HG02970 (cell line): ENCODE results near the gene AGT.
"Not testable (repeated sequence)": the region's sequence is repeated elsewhere in the genome, so short reads cannot be mapped to it uniquely, and the experiment has no call there.

Experiments
- ATAC-seq: cut with Tn5 transposase; IDR thresholded peaks from one replicate; pipeline ENCODE4 v1.9.1; 2021; ENCODE audit warnings: mild to moderate bottlenecking, moderate library complexity, moderate number of reproducible peaks; ENCODE audit not compliant: unreplicated experiment, low FRiP score

AGT gene

DNA sequence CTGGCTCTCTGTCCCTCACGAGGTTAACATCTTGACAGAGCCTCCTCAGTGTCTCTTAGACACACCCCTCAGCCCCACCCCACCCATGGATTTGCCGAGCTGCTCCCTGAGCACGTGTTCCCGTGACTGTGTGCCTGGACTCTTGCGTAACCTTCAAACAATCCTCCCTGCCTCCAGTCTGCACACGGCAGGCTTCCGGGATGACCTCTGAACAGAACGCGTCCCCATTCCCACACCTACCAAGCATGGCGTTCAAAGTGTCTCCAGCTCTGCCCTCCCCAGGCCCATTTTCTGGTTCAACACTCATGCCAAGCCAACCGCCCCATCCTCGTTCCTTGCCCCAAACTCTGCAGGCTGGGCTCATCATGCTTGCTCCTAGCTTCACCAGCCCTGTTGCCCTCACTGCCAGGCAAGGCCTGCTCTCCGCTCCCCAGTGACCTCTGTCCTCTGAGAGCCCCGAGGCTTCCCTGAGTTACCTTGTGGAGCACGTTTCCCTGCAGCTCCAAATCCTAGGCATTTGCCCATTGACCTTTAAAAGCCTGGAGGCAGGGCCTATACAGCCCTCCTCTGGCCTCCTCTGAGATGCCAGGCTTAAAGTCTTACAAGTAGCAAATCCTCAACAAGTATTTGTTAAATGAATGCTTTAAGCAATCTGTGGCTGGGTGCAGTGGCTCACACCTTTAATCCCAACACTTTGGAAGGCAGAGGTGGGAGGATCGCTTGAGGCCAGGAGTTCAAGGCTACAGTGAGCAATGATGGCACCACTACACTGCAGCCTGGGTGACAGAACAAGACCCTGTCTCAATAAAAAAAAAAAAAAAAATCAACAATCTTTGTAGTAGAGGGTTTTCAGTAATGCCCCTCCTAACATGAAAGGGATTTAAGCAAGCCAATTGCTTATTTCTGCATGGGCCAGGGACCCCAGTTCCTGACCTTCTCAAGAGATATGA is 5.0 kb downstream of the AGT start:
- ATAC-seq, result no peak

GRCh38 chr1:230707732-230708630 is 5.9 kb downstream of the AGT start:
- ATAC-seq, result no peak

DNA sequence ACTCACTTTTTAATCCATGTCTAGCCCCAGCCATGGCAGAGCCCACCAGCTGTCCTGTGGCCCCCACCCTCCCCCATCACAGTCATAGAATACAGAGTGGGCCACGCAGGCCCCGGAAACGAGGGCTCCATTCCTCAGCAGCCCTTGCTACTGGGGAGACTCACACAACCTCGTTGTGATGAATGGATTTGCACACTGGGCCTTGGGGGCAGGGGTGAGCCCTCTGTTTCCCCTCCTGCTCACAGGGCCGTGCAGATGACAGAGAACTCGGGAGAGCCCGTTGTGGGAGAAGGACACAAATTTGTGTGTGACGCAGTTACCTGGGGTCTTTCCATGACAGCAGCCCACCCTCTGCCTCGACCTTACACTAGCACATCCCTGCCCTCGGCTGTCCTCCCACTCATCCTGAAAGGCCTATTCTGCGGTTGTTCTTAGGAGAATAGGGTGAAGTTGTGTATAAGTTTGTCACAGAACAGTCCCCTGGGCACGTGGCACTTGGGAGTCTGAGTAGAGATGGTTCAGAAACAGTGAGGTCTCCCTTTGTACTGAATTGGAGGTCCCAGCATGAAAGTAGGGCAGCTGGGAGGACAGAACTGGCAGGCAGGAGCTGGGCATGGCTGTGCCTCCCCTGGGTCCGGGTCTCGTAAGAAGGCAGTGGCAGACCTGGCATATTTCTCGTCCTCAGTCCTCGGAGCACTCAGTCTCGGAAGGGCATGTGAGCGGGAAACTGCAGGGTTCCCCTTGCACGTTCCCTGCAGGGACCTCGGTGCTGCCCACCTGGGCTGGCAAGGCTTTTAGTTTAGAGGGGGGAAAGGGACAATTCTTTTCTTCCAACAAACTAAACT is 6.8 kb downstream of the AGT start:
- no peak for ATAC-seq

- no peak for ATAC-seq
Measured at GRCh38 chr1:230706020-230706699, 7.8 kb downstream of the AGT start.

GRCh38 chr1:230705289-230706019 is 8.5 kb downstream of the AGT start:
- no peak for ATAC-seq

DNA sequence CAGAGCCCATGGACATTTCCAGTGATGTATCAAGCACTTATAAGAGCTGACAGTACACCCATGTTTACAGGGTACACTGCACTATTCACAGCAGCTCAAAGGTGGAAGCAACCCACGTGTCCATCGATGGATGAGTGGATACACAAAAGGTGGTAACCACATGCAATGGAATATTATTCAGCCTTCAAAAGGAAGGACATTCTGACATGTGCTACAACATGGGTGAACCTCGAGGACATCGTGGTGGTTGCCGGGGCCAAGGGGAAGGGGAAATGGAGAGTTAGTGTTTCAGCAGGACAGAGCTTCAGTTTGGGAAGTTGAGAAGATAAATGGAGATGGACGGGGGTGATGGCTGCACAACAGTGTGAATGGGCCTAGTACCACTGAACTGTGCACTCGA is 9.1 kb downstream of the AGT start:
- no peak for ATAC-seq

DNA sequence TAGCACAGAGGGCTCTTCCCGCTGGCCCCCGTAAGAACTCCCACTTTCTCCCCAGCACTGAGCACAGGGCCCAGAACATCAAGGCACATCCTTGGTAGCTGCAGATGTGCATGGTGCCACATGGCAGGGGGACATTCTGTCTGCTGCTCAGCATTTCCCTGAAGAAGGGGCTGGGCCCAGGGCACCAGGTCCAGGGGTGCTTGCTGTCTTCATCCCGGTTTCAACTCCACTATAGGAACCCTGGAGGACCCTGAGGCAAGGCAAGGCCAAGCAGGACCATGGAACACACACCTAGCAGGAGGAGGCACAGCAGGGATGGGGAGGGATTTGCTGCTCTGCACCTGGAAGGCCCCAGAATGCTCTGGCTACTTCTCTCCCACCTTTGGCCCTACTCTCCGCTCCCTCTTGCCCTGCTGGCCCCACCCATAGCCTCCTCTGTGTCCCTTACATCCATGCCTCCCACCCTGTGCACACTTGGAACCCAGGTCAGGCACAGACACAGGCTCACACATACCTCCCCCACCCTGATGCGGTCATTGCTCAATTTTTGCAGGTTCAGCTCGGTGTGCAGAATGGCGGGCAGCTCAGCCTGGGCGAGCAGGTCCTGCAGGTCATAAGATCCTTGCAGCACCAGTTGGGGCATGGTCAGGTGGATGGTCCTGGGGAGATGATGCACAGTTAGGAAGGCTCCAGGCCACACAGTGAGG is 10.1 kb downstream of the AGT start:
- no peak for ATAC-seq

- ATAC-seq, result no peak
Measured at GRCh38 chr1:230702934-230703678, 10.8 kb downstream of the AGT start.

- ATAC-seq, result no peak
Measured at GRCh38 chr1:230701895-230702768, 11.8 kb downstream of the AGT start.

DNA sequence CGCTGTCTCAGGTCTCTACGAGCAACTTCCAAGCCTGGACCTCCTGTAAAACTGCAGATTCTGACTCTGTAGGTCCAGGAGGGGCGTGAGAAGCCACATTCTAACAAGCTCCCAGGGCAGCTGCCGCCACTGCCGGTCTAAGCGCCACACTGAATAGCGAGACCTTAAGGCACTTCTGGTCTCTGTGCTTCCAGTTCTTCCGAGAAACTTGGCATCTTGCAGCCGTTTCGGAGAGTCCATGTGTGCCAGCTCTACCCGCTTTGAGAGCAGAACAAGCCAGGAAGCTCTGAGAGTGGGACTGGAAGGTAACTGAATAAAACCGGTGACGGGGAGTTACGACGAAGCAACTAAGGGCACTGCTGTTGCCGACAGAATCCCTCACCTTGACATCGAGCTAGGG is 12.5 kb downstream of the AGT start:
- no peak for ATAC-seq

DNA sequence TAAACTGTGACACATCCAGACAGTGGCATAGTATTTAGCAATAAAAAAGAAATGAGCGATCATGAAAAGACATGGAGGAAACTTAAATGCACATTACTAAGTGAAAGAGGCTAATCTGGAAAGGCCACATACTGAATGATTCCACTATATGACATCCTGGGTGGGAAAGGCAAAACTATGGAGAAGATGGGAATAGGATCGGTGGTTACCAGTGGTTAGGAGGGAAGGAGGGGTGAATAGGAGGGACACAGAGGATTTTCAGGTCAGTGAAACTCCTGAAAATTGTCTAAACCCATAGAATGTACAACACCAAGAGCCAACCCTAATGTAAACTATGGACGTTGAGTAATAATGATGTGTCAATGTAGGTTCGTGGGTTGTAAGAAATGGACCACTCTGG is 13.8 kb downstream of the AGT start:
- no peak for ATAC-seq

DNA sequence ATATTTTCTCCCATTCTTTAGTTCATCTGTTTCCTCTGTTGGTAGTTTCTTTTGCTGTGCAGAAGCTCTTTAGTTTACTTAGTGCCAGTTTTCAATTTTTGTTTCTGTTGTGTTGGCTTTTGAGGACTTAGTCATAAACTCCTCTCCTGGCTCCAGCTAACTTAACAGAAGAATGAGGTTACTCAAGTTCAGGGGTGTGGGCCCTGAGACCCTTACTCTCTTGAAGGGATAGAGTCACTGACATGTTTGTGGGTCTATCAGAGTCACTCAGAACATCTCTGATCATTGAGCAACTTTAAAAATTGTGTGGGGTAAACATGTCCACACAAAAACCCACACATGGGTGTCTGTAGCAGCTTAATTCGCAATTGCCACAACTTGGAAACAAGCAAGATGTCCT is 14.2 kb downstream of the AGT start:
- ATAC-seq, result no peak

DNA sequence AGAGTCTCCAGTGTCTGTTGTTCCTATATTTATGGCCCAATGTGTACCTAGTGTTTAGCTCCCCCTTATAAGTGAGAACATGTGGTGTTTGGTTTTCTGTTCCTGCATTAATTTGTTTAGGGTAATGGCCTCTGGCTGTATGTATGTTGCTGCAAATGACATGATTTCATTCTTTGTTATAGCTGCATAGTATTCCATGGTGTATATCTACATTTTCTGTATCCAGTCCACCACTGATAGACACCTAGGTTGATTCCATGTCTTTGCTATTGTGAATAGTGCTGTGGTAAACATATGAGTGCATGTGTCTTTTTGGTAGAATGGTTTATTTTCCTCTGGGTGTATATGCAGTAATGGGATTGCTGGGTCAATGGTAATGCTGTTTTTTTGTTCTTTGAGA is 15.0 kb downstream of the AGT start:
- ATAC-seq, result not testable (repeated sequence)

GRCh38 chr1:230698130-230698529 is 15.8 kb downstream of the AGT start:
- ATAC-seq, result no peak

GRCh38 chr1:230696722-230697437 is 17.0 kb downstream of the AGT start:
- no peak for ATAC-seq

- ATAC-seq, result no peak
Measured at GRCh38 chr1:230696218-230696617, 17.7 kb downstream of the AGT start.
